H1 (cell line): Measurements from ENCODE around the gene SEPTIN7.

Source experiments
- CEBPB ChIP-seq: IDR thresholded peaks from 2 replicates; pipeline ENCODE4 v1.6.1; 2012; ENCODE audit warnings: low read depth, low read length
- CHD2 ChIP-seq: IDR thresholded peaks from 2 replicates; pipeline ENCODE4 v1.6.1; 2012; ENCODE audit warnings: low read length, improper control_type of control experiment
- CREB1 ChIP-seq: IDR thresholded peaks from 2 replicates; pipeline ENCODE4 v1.6.1; 2012; ENCODE audit warnings: inconsistent platforms
- CTCF ChIP-seq, 3 experiments: IDR thresholded peaks; 1 replicate in 2 of 3; 2 replicates in 1 of 3; pipeline versions ENCODE4 v1.5.1 to v1.6.1; 2011; ENCODE audit warnings: low read length in 3 of 3, mild to moderate bottlenecking in 3 of 3, inconsistent platforms in 2 of 3, low read depth in 1 of 3, moderate library complexity in 1 of 3; ENCODE audit not compliant: insufficient read depth in 1 of 3; ENCODE audit errors: control extremely low read depth in 1 of 3
- EZH2 ChIP-seq: fragments of 200-600 bp; sonication (generic); IDR thresholded peaks from 2 replicates; pipeline ENCODE4 v1.7.1; 2012; ENCODE audit warnings: low read depth, mild to moderate bottlenecking, moderate library complexity, low read length, inconsistent platforms; ENCODE audit not compliant: severe bottlenecking
- FOSL1 ChIP-seq: IDR thresholded peaks from 2 replicates; pipeline ENCODE4 v1.6.1; 2011; ENCODE audit warnings: mild to moderate bottlenecking, low read depth, low read length, moderate library complexity; ENCODE audit not compliant: insufficient read depth
- GABPA ChIP-seq: IDR thresholded peaks from 2 replicates; pipeline ENCODE4 v1.6.1; 2011; ENCODE audit warnings: mild to moderate bottlenecking, low read length, moderate library complexity, borderline replicate concordance; ENCODE audit not compliant: insufficient read depth
- JUN ChIP-seq: IDR thresholded peaks from 2 replicates; pipeline ENCODE4 v1.6.1; 2011; ENCODE audit warnings: low read depth, mild to moderate bottlenecking, improper control_type of control experiment, low read length
- JUND ChIP-seq: IDR thresholded peaks from 2 replicates; pipeline ENCODE4 v1.6.1; 2011; ENCODE audit warnings: mild to moderate bottlenecking, improper control_type of control experiment, low read length
- KDM5A ChIP-seq: fragments of 200-600 bp; IDR thresholded peaks from 2 replicates; pipeline ENCODE4 v1.7.1; 2012; ENCODE audit warnings: mild to moderate bottlenecking, low read length, inconsistent platforms, mixed read lengths
- POLR2A ChIP-seq, 2 experiments: IDR thresholded peaks; 1 replicate in 1 of 2; 2 replicates in 1 of 2; pipeline ENCODE4 v1.6.1; 2011; ENCODE audit warnings: low read depth in 2 of 2, low read length in 2 of 2, mild to moderate bottlenecking in 2 of 2; ENCODE audit errors: control extremely low read depth in 1 of 2
- RBBP5 ChIP-seq: IDR thresholded peaks from 2 replicates; pipeline ENCODE4 v1.7.1; 2012; ENCODE audit warnings: low read depth, mild to moderate bottlenecking, inconsistent platforms, low read length, moderate library complexity, borderline replicate concordance
- RNF2 ChIP-seq: fragments of 200-900, 300-1000 bp; sonication (generic); IDR thresholded peaks from 2 replicates; pipeline ENCODE4 v1.7.1; 2016; ENCODE audit warnings: borderline replicate concordance, low read depth, mild to moderate bottlenecking, antibody characterized with exemption, low read length; ENCODE audit not compliant: poor library complexity, severe bottlenecking; ENCODE audit errors: missing control alignments
- ZNF274 ChIP-seq: IDR thresholded peaks from 2 replicates; pipeline ENCODE4 v1.7.0; 2012; ENCODE audit warnings: low read length, borderline replicate concordance; ENCODE audit errors: extremely low read depth

- TF ChIP-seq CTCF (IDR thresholded peaks at IDR 0.05; ENCODE audit: control extremely low read depth in 1 of 3, insufficient read depth in 1 of 3, low read depth in 1 of 3, low read length in 3 of 3) (no peak), ZNF274 (no peak), RNF2 (no peak), EZH2 (no peak), RBBP5 (no peak), CREB1 (no peak), JUN (no peak), CEBPB (no peak), FOSL1 (no peak), GABPA (no peak), KDM5A (no peak), POLR2A (IDR thresholded peaks at IDR 0.05; ENCODE audit: control extremely low read depth in 1 of 2, low read depth in 2 of 2, low read length in 2 of 2) (no peak), JUND (no peak), CHD2 (no peak)
These were observed 20.8 kb upstream of the SEPTIN7 start for GRCh38 chr7:35780070-35780469.
